ENCODE results near the gene CYSTM1.
"Not testable (repeated sequence)": the region's sequence is repeated elsewhere in the genome, so short reads cannot be mapped to it uniquely, and the experiment has no call there.

CYSTM1 gene

DNA sequence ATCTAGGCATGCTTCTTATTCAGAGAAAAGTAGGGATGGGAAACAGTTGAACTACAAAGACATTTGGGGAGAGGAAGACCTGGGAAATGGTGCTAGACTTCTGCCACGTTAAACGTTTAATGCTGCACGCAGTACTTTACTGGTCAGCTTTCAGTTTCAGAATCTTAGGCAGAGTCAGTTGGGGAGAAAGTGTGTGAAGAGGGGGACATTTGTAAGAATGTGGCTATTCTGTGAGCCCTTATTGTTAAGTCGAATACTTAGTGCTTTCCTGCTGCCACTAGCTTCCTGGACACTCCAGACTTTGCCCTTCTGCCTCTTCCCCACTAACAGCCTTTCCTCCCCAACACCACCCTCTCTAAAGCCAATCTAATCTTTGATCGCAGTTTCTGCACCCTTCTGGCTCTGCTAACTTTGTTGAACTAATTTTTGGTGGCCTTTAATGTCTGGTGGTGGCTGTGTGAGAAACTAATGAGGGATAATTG is 6.1 kb downstream of the CYSTM1 start:
- no peak for DNase-seq

DNA sequence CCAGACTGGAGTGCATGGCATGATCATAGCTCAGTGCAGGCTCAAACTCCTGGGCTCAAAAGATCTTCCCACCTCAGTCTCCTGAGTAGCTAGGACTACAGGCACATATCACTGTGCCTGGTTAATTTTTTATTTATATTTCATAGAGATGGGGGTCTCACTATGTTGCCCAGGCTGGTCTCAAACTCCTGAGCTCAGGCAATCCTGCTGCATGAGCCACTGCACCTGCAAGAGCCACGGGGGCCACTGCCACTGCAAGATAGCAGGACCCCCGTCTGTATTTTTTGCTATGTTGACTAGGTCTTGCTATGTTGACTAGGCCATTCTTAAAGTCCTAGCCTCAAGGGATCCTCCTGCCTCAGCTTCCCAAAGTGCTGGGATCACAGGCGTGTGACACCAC is 6.5 kb downstream of the CYSTM1 start:
- no peak for DNase-seq

DNA sequence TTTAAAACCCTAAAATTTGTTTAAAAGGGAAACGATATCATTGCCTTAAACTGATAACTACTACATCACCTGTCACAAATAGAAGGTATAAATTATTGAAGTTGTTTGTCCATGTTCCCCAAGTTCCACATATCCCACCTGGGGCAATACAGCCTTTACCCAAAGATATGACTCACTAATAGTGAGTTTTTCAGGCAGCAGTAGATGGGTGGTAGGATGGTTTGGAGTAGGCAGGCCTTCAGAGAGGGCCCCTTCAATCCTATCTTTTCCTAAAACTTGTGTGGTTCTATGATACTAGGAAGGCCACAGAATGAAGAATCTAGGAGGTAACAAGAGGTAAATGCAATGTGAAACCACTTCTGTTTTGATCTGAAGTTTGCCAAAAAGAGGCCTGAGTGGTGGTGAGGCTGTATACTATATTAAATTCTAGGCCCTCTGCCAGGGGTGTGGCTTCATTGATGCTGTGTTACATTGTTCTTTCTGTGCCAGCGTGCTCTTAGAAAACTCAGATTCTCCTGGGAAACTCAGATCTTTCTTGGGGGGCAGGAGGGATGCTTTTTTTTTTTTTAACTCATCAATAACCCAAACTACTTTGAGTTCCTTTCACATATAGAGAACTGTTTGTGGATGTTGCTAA is 7.2 kb downstream of the CYSTM1 start:
- DNase-seq = peak; percentile 61

DNA sequence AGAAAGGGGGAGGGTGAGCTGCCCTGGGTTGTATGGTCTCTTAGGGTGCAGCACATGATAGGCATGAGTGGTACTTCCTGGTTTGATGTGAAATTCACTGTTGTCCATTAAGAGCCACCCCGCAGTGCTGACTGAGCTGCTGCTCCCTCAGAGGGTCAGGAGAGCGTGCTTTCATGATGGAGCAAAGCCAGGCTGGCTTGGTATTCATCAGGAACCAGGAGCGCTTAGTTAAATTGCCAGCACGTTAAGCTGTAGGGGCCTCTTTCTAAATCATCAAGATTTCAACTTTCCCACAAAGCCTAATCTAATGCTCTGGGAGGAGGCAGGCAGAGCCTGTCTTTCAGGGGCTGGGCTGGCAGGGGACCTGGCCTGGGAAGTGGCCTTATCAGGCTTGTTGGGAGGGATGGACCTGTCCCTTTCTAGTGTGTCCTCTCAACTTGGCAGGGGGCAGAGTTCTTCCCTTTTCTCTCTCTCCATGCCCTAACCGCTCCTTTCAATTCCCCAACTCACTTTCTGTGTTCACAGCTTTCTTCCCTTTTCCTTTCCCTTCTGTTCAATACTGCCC is 7.9 kb downstream of the CYSTM1 start:
- no peak for DNase-seq

DNA sequence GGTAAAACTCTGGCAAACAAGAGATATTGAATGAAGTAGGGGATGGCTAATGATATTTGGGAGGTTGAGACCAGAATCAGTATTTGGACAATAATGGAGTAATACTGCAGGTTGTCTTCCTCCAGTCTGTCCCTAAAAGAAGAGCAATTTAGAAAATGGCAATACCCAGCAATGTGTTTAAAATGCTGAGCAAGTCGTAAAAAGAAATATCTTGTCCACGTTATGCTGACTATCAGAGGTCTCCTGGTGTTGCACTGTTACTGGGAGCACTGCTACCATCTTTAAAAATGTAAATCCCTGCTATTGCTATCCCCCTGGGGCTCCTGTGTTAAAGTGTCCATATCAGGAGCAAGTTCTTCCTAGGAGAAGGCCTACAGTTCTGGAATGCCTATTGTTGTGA is 10.4 kb downstream of the CYSTM1 start:
- DNase-seq = no peak

DNA sequence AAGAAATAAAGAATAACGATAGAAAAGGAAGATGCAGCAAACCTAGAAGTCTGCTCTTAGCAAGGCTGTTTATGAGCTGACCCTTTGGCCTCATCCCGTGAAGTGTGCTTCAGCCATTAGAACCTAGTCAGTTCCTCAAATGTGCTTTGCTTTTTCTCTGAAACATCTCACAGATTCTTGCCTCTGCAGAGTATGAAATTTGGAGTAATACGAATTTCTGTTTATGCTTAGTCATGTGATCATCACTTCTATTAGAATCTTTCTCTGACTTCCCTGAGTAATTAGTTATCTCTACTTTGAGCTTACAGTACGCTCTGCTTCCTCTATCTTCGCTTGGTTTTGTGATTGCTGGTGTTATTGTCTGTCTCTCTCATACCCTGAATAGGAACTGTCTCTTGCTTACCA is 11.3 kb downstream of the CYSTM1 start:
- no peak for DNase-seq

DNA sequence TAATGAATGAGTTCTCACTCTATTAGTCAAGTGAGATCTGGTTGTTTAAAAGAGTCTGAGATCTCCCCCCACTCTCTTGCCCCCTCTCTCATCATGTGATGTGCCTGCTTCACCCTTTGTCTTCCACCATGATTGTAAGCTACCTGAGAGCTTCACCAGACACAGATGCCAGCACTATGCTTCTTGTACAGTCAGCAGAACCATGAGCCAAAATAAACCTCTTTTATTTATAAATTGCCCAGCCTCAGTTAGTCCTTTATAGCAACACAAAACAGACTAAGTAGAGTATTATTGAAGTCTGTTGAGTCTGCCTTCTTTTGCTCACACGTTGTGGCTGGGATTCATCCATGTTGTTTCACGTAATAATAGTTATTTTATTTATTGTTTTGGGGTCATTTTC is 14.3 kb downstream of the CYSTM1 start:
- no peak for DNase-seq

DNA sequence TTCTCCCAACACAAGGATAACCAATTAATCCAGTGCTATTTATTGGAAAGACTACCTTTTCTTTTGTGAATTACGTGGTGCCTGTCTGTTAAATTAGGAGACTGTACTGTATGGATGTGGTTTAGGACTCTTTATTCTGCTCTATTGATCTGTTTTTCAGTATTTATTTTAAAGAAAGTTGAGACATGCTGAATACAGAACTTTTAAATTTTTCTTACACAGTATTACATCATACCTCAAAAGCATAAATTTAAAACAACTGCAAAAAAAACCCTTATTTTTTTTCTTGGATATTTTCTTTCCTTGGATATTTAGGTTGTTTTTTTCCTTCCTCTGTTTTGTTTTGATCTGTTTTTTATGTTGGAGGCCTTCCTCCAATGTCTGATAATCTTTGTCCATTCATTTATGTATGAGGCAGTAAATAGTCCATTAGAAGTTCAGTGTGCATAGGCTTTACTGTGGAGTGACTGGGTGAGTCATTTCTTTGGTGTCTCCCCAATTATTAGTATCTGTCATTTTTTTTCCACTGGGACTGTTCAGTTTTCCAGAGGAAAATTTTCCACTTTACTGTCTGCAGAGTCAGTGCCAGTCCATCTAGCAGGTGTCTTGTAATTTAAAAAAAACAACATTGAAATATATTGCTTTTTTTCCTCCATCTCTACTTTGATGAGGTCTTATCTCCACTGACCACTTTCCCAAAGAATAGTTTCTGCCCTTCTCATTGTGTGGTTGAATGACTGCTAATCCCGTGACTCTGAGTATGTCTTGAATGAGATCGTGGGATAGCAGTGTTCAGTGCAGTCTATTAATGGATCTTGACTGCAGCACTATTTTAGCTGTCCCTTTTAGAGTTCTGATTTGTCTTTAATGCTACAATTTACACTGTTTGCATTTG is 15.2 kb downstream of the CYSTM1 start:
- peak; percentile 57 for DNase-seq

DNA sequence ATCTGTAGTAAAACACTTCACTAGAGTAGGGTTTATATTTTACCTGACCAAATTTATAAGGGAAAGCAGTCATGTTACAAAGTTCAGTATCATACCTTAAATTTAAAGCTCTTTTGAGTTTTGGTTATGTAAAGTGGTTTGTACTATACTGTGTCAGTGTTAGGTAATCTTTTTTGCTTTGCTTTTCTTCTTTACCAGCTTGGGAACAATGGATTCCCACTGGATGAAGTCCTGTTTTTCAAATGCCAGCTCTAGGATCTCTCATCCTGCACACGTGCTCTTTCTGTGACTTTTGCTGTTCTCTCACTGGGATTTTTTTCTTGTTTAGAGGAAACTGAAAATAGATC is 15.9 kb downstream of the CYSTM1 start:
- DNase-seq = no peak

DNA sequence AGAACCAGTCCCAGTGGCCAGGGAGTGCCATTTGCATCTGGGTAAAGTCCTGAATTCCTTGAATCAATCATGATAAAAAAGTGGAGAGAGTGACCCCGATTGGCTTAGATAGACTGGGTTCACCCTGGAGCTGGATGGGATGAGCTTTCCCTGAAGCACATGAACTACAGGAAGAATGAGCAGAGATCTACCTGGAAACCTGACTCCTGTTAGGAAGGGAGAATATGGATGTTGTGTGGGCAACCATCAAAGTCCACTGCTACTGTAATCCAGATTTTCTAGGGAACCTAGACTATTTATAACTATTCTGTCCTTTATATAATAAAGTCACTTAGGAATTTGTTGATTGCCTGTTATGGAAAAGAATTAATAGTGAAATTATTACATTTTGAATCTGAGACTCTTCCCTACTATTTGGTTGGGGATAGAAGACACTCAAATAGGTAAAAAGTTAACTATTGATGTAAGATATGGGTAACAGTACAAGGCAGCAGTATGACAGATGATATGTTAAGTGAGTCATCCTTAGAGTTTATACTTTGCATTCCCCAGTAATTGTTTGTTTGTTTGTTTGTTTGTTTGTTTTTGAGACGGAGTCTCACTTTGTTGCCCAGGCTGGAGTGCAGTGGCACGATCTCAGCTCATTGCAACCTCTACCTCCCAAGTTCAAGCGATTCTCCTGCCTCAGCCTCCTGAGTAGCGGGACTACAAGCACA is 17.9 kb downstream of the CYSTM1 start:
- no peak for DNase-seq

DNA sequence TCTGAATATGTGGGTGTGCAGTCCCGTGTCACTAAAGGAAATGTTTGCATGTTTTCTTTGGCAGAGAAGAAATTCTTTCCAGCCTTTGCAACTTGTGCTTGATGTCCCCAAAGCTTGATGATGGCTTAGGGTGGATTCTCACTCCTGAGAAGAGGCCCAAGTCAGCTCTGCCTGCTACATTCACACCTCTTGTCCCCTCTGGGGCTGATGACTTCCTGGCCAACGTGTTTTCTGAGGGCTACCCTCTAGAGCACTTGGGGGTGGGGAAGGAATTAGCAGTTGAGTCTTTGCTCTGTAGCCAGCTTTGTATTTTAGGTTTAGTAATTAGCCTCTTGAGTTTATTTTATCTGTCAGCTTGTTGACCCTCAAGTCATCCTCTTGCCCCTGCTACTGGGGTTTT is 19.7 kb downstream of the CYSTM1 start:
- no peak for DNase-seq

DNA sequence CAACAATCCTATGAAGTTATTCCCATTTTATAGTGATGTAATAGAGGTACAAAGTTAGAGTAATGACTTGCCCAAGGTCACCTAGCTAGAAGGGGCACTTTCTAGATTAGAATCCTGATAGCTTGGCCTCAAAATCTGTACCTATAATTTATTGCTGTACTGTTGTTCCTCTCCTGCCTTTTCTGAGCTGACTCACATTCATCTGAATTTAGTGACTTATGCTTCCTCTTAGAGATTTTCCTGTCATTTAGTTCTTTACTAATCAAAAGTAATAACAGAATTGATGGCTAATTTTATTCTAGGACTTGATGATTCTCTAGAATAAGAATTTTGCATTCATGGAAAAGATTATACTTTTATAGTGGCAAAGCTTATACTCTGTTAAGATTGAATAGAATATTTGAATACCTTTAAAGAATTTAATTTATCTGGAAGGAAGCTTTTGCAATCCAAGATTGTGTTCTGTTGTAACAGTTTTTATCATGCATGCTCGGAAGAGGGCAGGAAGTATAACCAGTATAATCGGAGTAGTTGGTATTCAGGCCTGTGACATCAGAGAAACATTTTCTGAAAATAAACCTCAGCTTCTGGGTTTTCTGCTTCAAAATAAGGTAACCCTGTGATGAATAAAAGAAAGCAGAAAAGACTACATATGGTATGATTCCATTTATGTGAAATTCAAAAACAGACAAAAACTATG is 21.3 kb downstream of the CYSTM1 start:
- DNase-seq = no peak

DNA sequence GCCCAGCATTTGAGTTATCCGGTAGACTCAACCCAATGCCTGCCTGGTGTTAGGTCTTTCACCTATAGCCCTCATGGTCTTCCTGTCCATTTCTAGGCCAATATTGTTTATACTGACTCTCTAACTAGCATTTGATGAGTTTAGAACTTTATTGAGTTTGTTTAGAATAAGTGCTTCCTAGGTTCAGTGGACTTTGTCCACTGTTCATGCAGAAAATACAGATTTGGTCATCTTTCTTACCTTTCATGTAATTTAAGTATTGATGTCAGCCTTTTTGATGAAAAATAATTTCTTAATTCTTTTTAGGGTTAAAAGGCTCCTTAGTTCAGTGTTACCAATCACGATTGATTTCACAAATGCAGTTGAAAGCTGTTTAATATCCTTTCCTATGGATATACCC is 22.0 kb downstream of the CYSTM1 start:
- no peak for DNase-seq

DNA sequence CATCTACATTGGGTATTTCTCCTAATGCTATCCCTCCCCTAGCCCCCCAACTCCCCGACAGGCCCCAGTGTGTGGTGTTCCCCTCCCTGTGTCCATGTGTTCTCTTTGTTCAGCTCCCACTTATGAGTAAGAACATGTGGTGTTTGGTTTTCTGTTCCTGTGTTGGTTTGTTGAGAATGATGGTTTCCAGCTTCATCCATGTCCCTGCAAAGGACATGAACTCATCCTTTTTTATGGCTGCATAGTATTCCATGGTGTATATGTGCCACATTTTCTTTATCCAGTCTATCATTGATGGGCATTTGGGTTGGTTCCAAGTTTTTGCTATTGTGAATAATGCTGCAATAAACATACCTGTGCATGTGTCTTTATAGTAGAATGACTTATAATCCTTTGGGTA is 23.9 kb downstream of the CYSTM1 start:
- not testable (repeated sequence) for DNase-seq

DNA sequence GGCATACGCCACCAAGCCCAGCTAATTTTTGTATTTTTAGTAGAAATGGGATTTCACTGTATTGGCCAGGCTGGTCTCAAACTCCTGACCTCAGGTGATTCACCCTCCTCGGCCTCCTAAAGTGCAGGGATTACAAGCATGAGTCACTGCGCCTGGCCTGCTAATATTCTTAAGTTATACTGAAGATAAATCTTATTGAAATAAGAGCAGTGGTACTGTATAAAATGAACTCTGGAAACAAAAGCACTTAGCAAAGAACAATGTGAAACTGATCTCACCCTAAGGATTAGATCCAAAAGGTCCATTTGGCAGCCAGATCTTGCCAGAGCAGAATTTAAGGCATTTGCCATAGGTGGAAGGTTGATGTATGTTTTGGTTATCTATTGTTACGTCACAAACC is 27.1 kb downstream of the CYSTM1 start:
- DNase-seq = no peak

DNA sequence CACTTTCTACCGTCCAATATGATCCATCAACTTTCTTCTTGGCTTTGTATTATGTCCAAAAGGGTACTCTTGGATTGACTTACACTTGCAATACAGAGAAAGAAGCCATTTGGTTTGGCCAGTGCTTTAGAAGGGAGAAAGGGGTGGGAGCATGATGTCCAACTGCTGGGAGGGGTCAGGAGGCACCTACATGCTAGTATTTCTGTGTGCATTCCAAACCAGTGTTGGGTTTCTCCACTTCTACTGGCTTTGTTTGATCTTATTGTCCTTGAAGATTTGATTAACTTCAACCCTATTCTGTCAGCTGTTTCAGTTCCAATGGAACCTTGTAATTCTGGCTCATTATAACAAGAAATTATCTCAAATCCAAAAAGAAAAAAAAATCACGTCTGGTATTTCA is 27.6 kb downstream of the CYSTM1 start:
- DNase-seq = no peak

DNA sequence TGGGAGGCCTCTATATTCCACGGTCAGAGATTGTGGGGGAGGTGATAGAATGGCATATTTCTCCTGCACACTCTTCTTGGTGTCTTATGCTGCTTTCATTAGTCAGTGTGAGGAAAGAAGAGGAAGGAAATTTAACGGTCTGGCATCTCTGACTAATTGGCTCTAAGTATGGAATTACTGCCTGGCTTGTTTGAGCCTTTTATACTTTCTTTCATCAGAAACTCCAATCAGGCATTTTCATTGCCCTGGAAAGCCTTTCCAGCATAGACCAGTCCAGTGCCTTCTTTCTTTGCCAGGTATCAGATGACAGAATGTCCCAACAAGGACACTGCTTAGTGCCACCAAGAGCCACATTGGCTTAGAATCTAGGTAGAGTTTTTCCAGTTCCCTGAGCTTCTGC is 30.2 kb downstream of the CYSTM1 start:
- no peak for DNase-seq

DNA sequence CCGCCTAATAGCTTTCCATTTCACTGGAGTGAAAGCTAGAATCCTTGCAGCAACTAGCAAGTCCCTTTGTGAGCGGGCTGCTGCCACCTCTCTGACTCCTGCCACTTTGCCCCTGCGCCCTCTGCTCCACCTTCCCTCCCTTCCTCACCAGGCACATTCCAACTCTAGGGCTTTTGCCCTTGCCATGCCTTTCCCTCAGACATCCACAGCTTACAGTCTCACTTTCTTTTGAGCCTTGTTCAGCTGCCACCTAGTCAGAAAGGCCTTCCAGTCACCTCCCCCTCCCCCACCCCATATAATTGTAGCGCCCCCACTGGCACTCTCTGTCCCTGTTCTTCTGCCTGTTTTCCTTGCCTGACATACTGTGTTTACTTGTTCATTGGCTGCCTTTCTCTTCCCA is 31.0 kb downstream of the CYSTM1 start:
- no peak for DNase-seq

DNA sequence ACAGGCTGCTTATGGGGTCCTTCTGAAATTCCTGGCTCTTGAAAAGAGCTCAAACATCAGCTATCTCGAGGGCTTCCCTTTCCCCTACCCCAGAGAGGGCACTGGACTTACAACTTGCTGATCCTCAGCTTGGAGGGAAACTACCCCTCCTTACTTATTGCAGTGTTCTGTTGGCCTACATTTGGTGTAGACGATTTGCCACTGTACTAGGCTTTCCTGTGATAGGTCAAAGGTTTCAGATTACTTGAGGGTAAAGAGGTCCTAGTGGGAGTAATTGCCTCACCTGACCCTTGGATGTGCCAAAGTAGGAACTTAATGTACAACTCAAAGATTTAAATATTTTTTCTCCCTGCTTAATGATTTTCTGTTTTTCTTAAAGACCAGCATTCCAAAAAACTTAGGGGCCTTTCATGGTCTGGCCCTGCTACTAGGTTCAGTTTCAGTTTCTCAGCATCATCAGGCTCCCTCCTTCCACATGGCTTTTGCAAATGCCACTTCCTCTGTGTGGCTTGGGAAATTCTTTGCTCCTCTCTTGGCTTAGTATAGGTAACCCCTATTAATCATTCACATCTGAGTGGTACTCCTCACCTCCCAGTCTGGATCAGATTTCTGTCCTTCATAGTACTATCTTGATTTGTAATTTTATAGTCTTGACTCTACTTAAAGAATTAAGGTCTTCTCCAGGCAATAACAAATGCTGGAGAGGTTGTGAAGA is 32.4 kb downstream of the CYSTM1 start:
- no peak for DNase-seq

DNA sequence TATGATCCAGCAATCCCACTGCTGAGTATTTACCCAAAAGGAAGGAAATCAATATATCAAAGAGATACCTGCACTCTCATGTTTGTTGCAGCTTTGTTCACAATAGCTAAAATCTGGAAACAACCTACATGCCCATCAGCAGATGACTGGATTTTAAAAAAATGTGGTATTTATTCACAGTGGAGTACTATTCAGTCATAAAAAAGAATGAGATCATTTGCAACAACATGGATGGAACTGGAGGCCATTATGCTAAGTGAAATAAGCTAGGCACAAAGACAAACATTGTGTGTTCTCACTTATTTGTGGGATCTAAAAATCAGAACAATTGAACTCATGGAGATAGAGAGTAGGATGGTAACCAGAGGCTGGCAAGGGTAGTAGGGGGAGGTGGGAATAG is 33.1 kb downstream of the CYSTM1 start:
- no peak for DNase-seq

DNA sequence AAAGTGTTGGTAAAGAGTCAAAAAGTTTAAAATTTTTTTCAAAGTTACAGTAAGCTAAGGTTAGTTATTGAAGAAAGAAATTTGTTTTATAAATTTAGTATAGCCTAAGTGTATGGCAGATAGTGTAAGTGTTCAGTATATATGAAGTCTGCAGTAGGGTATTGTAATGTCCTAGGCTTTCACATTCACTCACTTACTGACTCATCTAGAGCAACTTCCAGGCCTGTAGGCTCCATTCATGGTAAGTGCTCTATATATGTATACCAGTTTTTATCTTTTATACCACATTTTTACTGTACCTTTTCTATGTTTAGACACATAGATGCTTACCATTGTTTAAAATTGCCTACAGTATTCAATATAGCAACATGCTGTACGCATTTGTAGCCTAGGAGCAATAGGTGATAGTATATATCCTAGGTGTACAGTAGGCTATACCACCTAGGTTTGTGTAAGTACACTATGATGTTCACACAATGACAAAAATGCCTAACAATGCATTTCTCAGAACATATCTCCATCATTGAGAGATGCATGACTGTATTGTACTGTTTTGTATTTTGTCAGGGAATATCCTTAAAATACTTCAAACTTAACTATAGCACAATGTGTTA is 38.5 kb downstream of the CYSTM1 start:
- no peak for DNase-seq

DNA sequence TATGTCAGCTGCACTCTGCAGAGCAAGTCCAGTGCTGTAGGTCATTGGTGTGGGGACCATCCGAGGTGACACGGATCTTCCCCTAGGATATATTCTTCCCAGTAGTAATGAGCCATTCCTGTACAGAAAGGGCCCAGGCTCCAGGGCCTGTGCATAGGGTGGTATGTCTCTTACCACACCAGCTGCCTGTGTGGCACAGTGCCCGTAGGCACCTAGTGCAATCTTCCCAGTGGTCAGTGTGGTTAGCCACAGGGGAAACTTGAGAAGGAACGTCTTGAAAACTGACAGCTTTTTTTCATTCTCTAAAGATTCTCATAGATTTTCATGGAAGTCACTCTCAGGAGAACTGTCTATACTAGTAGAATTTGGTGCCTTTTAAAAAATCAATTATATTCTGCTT is 39.8 kb downstream of the CYSTM1 start:
- peak; percentile 75 for DNase-seq
